ENCODE measurements around the gene SLC38A3.

GRCh38 chr3:50195501-50196252 lies 9.4 kb upstream of the SLC38A3 start:
- no peak for TF ChIP-seq EZH2phosphoT487 (IDR thresholded peaks at IDR 0.05; ENCODE audit: insufficient read depth, low read depth)
- TF ChIP-seq EZH2 (IDR thresholded peaks at IDR 0.05; ENCODE audit: insufficient read depth, poor library complexity, severe bottlenecking): no peak

Measured in GM23248 (cell line).